ENCODE data around the gene VSX2. TPM values are rescaled to one million over a fixed set of nuclear protein-coding genes. Genes with fewer than 3 reads are reported as not detected.

Gene VSX2
- not detected for total RNA-seq

DNA sequence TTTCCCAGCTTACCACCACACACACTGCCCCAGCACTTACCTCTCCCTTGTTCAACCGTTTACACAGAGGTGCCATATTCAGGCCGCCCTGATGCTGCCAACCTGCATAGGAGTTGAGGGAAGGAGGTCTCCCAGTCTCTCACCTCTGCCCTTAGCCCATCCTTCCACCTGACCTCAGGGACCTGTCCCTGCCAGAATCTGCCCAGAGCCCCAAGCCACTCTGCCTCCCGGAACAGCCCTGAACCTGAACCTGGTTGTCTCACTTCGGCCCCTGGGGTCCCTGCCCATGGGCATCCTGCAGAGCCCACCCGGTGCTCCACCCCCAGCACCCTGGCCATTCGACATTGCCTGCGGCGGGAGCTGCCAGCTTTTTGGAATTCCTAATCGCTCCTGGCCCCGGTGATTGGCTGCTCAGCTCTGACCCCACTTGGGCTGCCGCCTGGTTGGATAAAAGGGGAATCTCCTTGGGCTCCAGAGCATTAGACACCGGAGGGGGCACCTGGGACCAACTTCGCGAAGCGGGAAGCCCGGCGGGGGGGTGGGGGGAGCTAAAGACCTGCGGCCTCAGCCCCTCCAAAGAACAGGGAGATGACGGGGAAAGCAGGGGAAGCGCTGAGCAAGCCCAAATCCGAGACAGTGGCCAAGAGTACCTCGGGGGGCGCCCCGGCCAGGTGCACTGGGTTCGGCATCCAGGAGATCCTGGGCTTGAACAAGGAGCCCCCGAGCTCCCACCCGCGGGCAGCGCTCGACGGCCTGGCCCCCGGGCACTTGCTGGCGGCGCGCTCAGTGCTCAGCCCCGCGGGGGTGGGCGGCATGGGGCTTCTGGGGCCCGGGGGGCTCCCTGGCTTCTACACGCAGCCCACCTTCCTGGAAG lies at the start of gene VSX2:
Gene VSX2 (plus strand): TSS at position 476 of the 874 bp plus-strand sequence. CDS start 113 bp downstream, at position 589.
- Histone ChIP-seq H3K4me3 (ENCODE audit: low read length in 3 of 3) (peak within 1 kb of the TSS in 1 of 3 donors; percentile 50), H3K36me3 (ENCODE audit: control insufficient read depth in 3 of 3, insufficient read depth in 3 of 3, low read length in 3 of 3) (no peaks in the 10 kb centered on the region), H3K9ac (ENCODE audit: low read depth in 1 of 3, low read length in 3 of 3) (no peak within 1 kb of the TSS), H3K9me3 (ENCODE audit: control insufficient read depth in 3 of 3, low read length in 3 of 3) (no peaks in the 10 kb centered on the region), H3K27me3 (ENCODE audit: control insufficient read depth in 3 of 3, insufficient read depth in 3 of 3, low read length in 3 of 3) (peaks cover 71 to 83% (median 76%) of the 10 kb centered on the region in 3 donors), H3K27ac (ENCODE audit: low read depth, low read length) (no peak within 1 kb of the TSS), H3K4me1 (ENCODE audit: control insufficient read depth in 3 of 3, insufficient read depth in 3 of 3, low read length in 3 of 3) (peaks cover 12 to 21% (median 17%) of the 10 kb centered on the region in 3 donors)

DNA sequence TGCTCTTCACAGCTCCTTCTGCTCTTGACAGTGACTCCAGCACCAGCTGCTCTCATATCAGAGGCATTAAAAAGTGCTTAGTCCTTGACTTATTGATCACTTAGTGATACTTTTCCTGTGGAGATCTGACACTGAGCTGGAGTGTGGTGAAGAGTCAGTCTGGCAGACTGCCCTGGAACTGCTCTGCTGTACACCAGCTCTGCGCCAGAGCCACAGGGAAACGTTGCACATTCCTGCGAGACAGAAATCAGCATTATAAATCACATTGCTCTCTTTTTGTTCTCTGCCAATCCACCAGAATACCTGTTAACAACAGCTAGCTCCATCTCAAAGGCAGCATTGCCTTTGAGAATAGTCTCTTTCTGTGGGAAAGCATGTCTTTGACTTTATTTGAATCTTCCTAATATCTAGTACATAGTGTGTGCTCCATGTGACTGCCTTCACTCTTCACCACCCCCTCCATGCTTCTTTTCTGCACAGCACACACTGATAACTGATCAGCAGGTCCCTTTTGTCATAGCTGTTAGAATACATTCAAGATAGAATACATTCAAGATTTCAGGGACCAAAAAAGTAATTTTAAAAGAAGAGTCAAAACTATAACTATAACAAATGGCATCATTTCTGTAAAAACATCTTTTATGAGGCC lies 48.2 kb upstream of the VSX2 start:
- no peak overlapping the region for H3K4me3 ChIP-seq (ENCODE audit: low read length in 3 of 3)
- H3K9ac ChIP-seq (ENCODE audit: low read depth in 1 of 3, low read length in 3 of 3) = no peak overlapping the region
- H3K27me3 ChIP-seq (ENCODE audit: control insufficient read depth in 3 of 3, insufficient read depth in 3 of 3, low read length in 3 of 3) = no peaks in the 10 kb centered on the region
- no peaks in the 10 kb centered on the region for H3K4me1 ChIP-seq (ENCODE audit: control insufficient read depth in 3 of 3, insufficient read depth in 3 of 3, low read length in 3 of 3)
- no peak overlapping the region for H3K27ac ChIP-seq (ENCODE audit: low read depth, low read length)
- no peaks in the 10 kb centered on the region for H3K9me3 ChIP-seq (ENCODE audit: control insufficient read depth in 3 of 3, low read length in 3 of 3)
- peaks cover 0 to 4% (median 3%) of the 10 kb centered on the region in 3 donors for H3K36me3 ChIP-seq (ENCODE audit: control insufficient read depth in 3 of 3, insufficient read depth in 3 of 3, low read length in 3 of 3)

DNA sequence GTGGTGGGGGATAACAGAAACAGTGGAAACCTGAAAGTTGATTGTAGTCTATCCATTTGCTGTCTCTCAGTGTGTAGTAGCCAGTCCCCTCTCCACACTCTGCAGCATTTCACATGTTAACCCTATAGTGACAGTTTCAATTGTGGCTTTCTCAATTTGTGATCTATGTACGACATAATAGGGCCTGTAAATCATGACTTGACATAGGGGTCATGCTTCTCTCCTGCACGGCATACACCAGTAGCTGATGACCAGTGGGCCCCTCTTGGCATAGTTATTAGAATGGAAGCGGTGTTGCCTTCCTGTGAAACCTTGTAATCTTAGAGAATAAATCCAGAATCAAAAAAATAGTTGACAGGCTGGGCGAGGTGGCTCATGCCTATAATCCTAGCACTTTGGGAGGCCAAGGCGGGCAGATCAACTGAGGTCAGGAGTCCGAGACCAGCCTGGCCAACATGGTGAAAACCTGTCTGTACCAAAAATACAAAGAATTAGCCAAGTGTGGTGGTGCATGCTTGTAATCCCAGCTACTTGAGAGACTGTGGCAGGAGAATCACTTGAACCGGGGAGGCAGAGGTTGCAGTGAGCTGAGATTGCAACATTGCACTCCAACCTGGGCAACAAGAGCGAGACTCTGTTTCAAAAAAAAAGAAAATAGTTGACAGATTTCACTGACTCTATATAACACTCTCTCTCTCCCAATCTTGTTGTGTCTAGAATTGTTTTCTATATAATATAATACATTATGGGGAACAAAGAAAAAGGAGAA lies 44.6 kb upstream of the VSX2 start:
- no peaks in the 10 kb centered on the region for H3K9me3 ChIP-seq (ENCODE audit: control insufficient read depth in 3 of 3, low read length in 3 of 3)
- H3K4me1 ChIP-seq (ENCODE audit: control insufficient read depth in 3 of 3, insufficient read depth in 3 of 3, low read length in 3 of 3) = no peaks in the 10 kb centered on the region
- no peaks in the 10 kb centered on the region for H3K27me3 ChIP-seq (ENCODE audit: control insufficient read depth in 3 of 3, insufficient read depth in 3 of 3, low read length in 3 of 3)
- H3K27ac ChIP-seq (ENCODE audit: low read depth, low read length) = no peak overlapping the region
- no peak overlapping the region for H3K9ac ChIP-seq (ENCODE audit: low read depth in 1 of 3, low read length in 3 of 3)
- H3K4me3 ChIP-seq (ENCODE audit: low read length in 3 of 3) = no peak overlapping the region
- H3K36me3 ChIP-seq (ENCODE audit: control insufficient read depth in 3 of 3, insufficient read depth in 3 of 3, low read length in 3 of 3) = peaks cover 3 to 15% (median 12%) of the 10 kb centered on the region in 3 donors

DNA sequence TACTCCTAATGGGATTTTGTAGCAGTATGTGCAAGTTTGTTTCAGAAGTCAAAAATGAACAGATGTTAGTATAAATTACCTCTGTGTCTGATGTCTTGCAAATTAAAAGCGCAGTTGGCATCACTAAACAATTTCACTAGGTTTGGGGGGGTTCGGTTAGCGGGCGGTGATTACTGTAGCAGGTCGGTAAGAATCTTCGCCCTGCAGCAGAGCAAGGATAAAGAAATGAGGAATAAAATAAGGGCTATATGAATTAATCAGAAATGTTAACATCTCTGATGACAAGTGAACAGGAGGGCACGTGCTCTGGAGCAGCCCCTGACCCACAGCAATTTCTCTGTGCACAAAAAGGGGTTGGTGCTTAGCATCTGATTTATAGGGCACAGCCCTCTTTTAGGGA lies 43.6 kb upstream of the VSX2 start:
- Histone ChIP-seq H3K9ac (ENCODE audit: low read depth in 1 of 3, low read length in 3 of 3) (no peak overlapping the region), H3K4me3 (ENCODE audit: low read length in 3 of 3) (no peak overlapping the region), H3K27me3 (ENCODE audit: control insufficient read depth in 3 of 3, insufficient read depth in 3 of 3, low read length in 3 of 3) (no peaks in the 10 kb centered on the region), H3K9me3 (ENCODE audit: control insufficient read depth in 3 of 3, low read length in 3 of 3) (no peaks in the 10 kb centered on the region), H3K36me3 (ENCODE audit: control insufficient read depth in 3 of 3, insufficient read depth in 3 of 3, low read length in 3 of 3) (peaks cover 3 to 16% (median 13%) of the 10 kb centered on the region in 3 donors), H3K27ac (ENCODE audit: low read depth, low read length) (no peak overlapping the region), H3K4me1 (ENCODE audit: control insufficient read depth in 3 of 3, insufficient read depth in 3 of 3, low read length in 3 of 3) (no peaks in the 10 kb centered on the region)

DNA sequence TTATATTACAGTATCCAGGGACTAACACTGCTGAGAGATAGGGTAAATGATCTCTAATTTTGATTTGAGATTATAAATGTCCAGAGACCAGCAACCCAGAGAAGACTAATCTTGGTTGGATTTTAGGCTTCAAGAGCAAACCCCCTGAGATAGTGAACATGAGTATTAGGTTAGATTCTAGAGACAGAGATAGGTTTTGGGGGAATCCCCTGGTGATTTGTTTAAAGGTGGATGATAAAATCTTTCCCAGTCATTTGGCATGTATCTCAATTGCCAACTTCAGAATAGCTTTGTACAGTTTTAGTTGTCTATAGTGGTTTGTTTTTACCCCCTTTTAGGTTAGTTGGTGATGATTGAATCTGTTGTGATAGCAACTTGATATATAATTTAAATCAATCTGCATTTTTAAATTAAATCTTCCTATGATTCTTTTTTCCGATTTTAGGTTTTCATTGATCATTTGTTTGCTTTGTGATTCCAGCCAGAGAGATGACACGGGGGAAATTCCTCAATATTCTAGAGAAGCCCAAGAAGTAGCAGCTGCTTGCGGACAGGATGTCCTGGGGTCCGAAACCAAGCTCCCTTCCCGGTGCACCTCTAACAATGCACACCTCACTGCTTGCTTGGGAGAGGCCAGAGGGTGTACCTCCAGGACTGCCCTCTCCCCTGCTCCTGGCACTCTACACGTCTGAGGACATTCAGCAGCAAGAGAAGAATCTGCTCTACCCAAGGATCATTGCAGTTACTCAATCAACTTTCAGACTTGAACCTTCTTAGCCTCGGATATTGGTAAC lies 40.6 kb upstream of the VSX2 start:
- H3K27me3 ChIP-seq (ENCODE audit: control insufficient read depth in 3 of 3, insufficient read depth in 3 of 3, low read length in 3 of 3) = no peaks in the 10 kb centered on the region
- H3K4me1 ChIP-seq (ENCODE audit: control insufficient read depth in 3 of 3, insufficient read depth in 3 of 3, low read length in 3 of 3) = no peaks in the 10 kb centered on the region
- no peaks in the 10 kb centered on the region for H3K9me3 ChIP-seq (ENCODE audit: control insufficient read depth in 3 of 3, low read length in 3 of 3)
- no peak overlapping the region for H3K9ac ChIP-seq (ENCODE audit: low read depth in 1 of 3, low read length in 3 of 3)
- H3K27ac ChIP-seq (ENCODE audit: low read depth, low read length) = no peak overlapping the region
- no peak overlapping the region for H3K4me3 ChIP-seq (ENCODE audit: low read length in 3 of 3)
- H3K36me3 ChIP-seq (ENCODE audit: control insufficient read depth in 3 of 3, insufficient read depth in 3 of 3, low read length in 3 of 3) = peaks cover 3 to 15% (median 13%) of the 10 kb centered on the region in 3 donors

DNA sequence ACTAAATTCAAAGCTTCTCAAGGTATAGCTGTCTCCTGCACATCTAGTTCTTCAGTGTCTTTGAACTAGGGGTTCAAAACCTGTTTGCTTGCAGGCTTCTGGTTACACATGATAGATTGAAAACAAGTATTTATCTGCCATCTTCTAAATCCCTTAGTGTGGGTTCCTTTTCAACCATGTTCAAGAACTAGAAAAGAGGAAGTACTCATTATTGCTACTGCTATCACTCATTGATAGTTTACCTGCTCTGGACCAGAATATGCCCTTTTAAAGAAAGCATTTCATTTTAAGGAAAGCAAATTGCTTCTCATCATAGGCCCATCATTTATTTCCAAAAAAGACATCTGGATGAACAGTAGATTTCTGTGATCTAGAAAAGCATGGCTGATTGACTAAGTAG lies 37.1 kb upstream of the VSX2 start:
- no peaks in the 10 kb centered on the region for H3K4me1 ChIP-seq (ENCODE audit: control insufficient read depth in 3 of 3, insufficient read depth in 3 of 3, low read length in 3 of 3)
- no peak overlapping the region for H3K9ac ChIP-seq (ENCODE audit: low read depth in 1 of 3, low read length in 3 of 3)
- H3K36me3 ChIP-seq (ENCODE audit: control insufficient read depth in 3 of 3, insufficient read depth in 3 of 3, low read length in 3 of 3) = peaks cover 3 to 15% (median 13%) of the 10 kb centered on the region in 3 donors
- no peaks in the 10 kb centered on the region for H3K27me3 ChIP-seq (ENCODE audit: control insufficient read depth in 3 of 3, insufficient read depth in 3 of 3, low read length in 3 of 3)
- no peak overlapping the region for H3K27ac ChIP-seq (ENCODE audit: low read depth, low read length)
- no peaks in the 10 kb centered on the region for H3K9me3 ChIP-seq (ENCODE audit: control insufficient read depth in 3 of 3, low read length in 3 of 3)
- no peak overlapping the region for H3K4me3 ChIP-seq (ENCODE audit: low read length in 3 of 3)

DNA sequence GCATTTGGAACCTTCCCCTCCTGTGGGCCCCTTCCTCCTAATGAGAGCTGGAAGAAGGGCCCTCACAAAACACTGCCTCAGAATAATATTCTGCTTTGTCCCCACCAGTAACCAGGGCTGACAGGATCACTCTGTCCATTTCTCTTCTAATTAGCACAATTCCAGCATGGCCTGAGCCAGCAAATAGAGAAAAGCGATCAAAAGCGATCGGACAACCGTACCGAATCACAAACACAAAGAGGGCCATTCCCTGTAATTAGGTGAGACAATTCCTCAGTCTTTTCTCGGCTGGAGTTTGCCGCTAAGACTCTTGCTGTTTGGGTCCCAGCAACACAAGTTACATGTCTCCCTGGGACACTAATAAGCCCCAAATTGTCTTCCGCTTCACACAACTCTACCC lies 35.6 kb upstream of the VSX2 start:
- H3K9me3 ChIP-seq (ENCODE audit: control insufficient read depth in 3 of 3, low read length in 3 of 3) = no peaks in the 10 kb centered on the region
- no peaks in the 10 kb centered on the region for H3K4me1 ChIP-seq (ENCODE audit: control insufficient read depth in 3 of 3, insufficient read depth in 3 of 3, low read length in 3 of 3)
- peaks cover 0 to under 1% (median 0%) of the 10 kb centered on the region in 3 donors for H3K27me3 ChIP-seq (ENCODE audit: control insufficient read depth in 3 of 3, insufficient read depth in 3 of 3, low read length in 3 of 3)
- peaks cover 3 to 15% (median 12%) of the 10 kb centered on the region in 3 donors for H3K36me3 ChIP-seq (ENCODE audit: control insufficient read depth in 3 of 3, insufficient read depth in 3 of 3, low read length in 3 of 3)
- no peak overlapping the region for H3K27ac ChIP-seq (ENCODE audit: low read depth, low read length)
- no peak overlapping the region for H3K4me3 ChIP-seq (ENCODE audit: low read length in 3 of 3)
- H3K9ac ChIP-seq (ENCODE audit: low read depth in 1 of 3, low read length in 3 of 3) = no peak overlapping the region

DNA sequence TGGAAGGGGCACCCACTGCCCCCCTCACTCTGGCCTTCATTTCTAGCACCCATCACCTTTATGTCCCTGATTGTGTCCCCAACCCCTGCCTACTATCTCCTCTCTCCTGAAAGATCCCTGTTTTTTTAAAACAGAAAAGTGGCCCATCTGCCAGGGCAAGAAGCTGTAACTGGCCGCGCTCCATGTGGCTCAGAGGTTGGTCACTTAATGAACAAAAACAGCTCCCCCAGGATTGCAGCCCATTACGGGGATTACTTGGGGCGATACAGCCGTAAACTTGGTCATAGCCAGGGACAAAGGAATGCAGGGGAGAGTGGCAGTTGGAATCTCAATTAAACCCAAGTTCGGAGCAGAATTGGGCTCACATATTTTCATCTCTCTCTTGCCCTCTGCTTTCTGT lies 34.8 kb upstream of the VSX2 start:
- Histone ChIP-seq H3K36me3 (ENCODE audit: control insufficient read depth in 3 of 3, insufficient read depth in 3 of 3, low read length in 3 of 3) (peaks cover 0 to 10% (median 3%) of the 10 kb centered on the region in 3 donors), H3K9me3 (ENCODE audit: control insufficient read depth in 3 of 3, low read length in 3 of 3) (no peaks in the 10 kb centered on the region), H3K9ac (ENCODE audit: low read depth in 1 of 3, low read length in 3 of 3) (no peak overlapping the region), H3K27me3 (ENCODE audit: control insufficient read depth in 3 of 3, insufficient read depth in 3 of 3, low read length in 3 of 3) (peaks cover 0 to 6% (median 5%) of the 10 kb centered on the region in 3 donors), H3K4me1 (ENCODE audit: control insufficient read depth in 3 of 3, insufficient read depth in 3 of 3, low read length in 3 of 3) (no peaks in the 10 kb centered on the region), H3K4me3 (ENCODE audit: low read length in 3 of 3) (no peak overlapping the region), H3K27ac (ENCODE audit: low read depth, low read length) (no peak overlapping the region)

DNA sequence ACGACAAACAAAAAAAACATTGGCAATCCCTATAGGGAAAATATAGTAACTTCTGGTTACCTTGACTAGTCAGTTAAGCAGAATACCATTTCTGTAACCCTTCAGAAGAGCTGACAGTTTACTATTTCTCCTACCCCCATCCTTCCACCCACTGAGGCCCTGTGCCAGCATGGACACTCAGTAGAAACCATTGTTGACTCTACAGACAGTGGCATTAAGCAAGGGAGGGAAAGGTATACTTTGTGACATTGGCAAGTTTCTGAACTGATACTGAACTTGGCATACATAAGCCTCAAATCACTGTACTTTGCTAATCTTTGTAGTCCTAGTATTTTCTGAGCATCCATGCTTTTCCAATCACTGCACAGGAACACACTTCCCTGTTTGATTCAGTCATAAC lies 33.4 kb upstream of the VSX2 start:
- H3K27ac ChIP-seq (ENCODE audit: low read depth, low read length) = no peak overlapping the region
- H3K9ac ChIP-seq (ENCODE audit: low read depth in 1 of 3, low read length in 3 of 3) = no peak overlapping the region
- H3K27me3 ChIP-seq (ENCODE audit: control insufficient read depth in 3 of 3, insufficient read depth in 3 of 3, low read length in 3 of 3) = peaks cover 0 to 7% (median 7%) of the 10 kb centered on the region in 3 donors
- H3K4me3 ChIP-seq (ENCODE audit: low read length in 3 of 3) = no peak overlapping the region
- H3K36me3 ChIP-seq (ENCODE audit: control insufficient read depth in 3 of 3, insufficient read depth in 3 of 3, low read length in 3 of 3) = peaks cover 0 to 6% (median 0%) of the 10 kb centered on the region in 3 donors
- no peaks in the 10 kb centered on the region for H3K4me1 ChIP-seq (ENCODE audit: control insufficient read depth in 3 of 3, insufficient read depth in 3 of 3, low read length in 3 of 3)
- H3K9me3 ChIP-seq (ENCODE audit: control insufficient read depth in 3 of 3, low read length in 3 of 3) = no peaks in the 10 kb centered on the region

All from skeletal muscle tissue (tissue), 4 donors.